ENCODE results near the gene RTN4IP1.

The RTN4IP1 gene, protein sequence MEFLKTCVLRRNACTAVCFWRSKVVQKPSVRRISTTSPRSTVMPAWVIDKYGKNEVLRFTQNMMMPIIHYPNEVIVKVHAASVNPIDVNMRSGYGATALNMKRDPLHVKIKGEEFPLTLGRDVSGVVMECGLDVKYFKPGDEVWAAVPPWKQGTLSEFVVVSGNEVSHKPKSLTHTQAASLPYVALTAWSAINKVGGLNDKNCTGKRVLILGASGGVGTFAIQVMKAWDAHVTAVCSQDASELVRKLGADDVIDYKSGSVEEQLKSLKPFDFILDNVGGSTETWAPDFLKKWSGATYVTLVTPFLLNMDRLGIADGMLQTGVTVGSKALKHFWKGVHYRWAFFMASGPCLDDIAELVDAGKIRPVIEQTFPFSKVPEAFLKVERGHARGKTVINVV

DNA sequence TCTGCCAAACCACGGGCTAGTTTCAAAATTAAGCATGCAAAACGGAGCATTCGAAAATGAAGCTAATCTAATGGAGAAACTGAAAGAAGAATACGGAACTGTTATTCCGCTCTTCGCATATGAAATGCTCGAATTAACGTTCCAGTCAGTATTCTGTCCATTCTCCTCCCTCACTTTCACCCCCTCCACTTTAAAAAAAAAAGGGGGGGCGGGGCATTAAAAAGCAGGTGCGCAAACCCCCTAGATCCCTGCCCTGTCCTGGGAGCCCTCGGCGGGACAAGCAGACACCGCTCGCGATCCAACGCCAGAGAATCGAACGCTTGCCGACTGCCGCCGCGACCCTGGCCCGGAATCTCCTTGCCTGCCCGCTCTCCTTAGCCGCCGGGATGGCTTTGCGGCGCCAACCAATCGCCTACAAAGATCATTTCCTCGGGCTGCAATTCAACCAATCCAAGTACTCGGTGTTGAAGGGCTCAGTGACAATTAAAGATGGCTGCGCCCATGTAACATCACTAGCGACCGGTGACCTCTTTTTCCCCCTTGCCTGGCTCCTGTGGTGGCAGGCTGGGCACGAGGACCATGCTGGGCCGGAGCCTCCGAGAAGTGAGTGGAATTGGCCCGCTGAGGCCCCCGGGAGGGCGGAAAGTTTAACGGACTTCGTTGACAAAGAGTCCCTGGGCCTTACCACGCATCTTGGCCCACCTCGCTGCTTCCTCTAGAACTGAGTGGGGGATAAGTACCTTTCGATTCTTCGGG, at the start of gene RTN4IP1, which contains the start of gene QRSL1:
RTN4IP1 (minus strand) TSS at position 396 of the 756 bp plus-strand sequence. CDS start 477 bp downstream, outside the sequence.
QRSL1 (plus strand) TSS at position 476 of the 756 bp plus-strand sequence; CDS start at position 580, 104 bp downstream.
- Histone ChIP-seq H3K36me3 (replicated peaks) (no peaks in the 10 kb centered on the region), H3K4me3 (peak within 1 kb of the TSS; percentile 82), H3K9me3 (no peaks in the 10 kb centered on the region), H3K4me1 (peaks cover 7% of the 10 kb centered on the region), H3K27me3 (ENCODE audit: low read depth) (no peaks in the 10 kb centered on the region)
- in situ Hi-C loops (cut with MboI; ENCODE audit: low sequenced_read_pairs): no loop called here
- peak; percentile 89 to 90 for DNase-seq (ENCODE audit: low spot score in 2 of 2)

DNA sequence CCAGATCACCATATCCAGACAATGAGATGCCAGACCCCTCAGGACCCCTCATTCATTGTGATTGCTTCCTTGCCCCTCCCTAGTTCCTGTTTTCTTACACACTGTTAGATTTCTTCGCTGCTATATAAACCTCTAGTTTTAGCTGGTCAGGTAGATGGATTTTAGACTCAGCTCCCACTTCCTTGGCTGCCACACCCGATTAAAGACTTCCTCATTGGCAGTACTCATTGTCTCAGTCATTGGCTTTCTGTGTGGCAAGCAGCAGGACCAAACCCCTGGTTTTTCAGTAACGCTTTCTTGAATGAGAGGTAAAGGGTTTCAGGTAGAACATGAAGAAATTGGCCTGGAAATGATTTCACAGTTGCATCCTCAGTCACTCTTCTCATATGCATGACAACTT, 48.0 kb upstream of the RTN4IP1 start:
- Histone ChIP-seq H3K36me3 (replicated peaks) (no peaks in the 10 kb centered on the region), H3K9me3 (no peaks in the 10 kb centered on the region), H3K27me3 (ENCODE audit: low read depth) (0 out of 2 replicates have a peak, but pooled peaks cover 3% of the 10 kb centered on the region), H3K4me3 (no peak overlapping the region), H3K4me1 (peaks cover 5% of the 10 kb centered on the region)
- in situ Hi-C loops (cut with MboI; ENCODE audit: low sequenced_read_pairs): no loop called here
- no peak for DNase-seq (ENCODE audit: low spot score in 2 of 2)

DNA sequence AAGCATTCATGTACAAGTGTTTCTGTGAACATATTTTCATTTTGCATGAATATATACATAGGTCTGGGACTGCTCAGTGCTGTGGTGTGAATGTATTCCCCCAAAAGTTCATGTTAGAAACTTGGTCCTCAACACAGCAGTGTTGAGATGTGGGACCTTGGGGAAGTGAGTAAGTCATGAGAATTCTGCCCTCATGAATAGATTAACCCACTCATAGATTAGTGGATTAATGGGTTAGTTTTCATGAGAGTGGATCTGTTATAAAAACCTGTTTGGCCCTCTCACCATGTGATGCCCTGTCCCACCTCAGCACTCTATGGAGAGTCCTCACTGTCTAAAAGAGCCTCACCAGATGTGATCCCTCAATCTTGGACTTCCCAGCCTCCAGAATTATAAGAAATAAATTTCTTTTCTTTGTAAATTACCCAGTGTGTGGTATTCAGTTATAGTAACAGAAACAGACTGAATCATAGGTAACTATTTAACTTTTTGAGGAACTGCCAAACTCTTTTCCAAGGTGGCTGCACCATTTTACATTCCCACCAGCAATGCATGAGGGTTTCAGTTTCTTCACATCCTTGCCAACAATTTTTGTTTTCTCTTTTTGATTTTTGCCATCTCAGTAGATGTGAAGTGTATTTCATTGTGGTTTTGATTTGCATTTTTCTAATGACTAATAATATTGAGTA, 45.4 kb upstream of the RTN4IP1 start:
- Histone ChIP-seq H3K36me3 (replicated peaks) (no peaks in the 10 kb centered on the region), H3K27me3 (ENCODE audit: low read depth) (no peaks in the 10 kb centered on the region), H3K4me1 (peaks cover 13% of the 10 kb centered on the region), H3K9me3 (no peaks in the 10 kb centered on the region), H3K4me3 (no peak overlapping the region)
- in situ Hi-C loops (cut with MboI; ENCODE audit: low sequenced_read_pairs): no loop called here
- DNase-seq (ENCODE audit: low spot score in 2 of 2): no peak

DNA sequence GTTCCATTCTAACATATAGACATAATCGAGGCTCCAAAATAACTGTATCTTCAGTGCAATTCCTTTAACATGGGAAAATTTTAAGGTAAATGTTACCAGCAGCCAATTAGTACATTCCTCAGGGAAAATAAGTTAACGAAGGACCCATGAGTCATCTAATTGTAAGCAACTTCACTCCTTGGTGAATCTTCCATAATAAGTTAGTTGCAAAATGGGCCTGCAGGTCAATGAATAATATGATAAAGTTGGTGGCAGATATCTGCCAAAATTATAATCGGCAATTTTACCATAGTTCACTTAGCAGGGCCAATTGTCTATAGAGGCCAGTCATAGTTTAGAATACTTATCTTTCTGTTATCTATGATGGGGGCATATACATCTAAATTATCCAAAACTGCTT, 42.4 kb upstream of the RTN4IP1 start:
- H3K36me3 ChIP-seq (replicated peaks): no peaks in the 10 kb centered on the region; the same call in 1 of the 2 replicates
- no peak overlapping the region for H3K4me3 ChIP-seq
- in situ Hi-C loops (cut with MboI; ENCODE audit: low sequenced_read_pairs): no loop called here
- no peak for DNase-seq (ENCODE audit: low spot score in 2 of 2)
- H3K4me1 ChIP-seq: peaks cover 13% of the 10 kb centered on the region
- H3K27me3 ChIP-seq (ENCODE audit: low read depth): no peaks in the 10 kb centered on the region
- no peaks in the 10 kb centered on the region for H3K9me3 ChIP-seq

DNA sequence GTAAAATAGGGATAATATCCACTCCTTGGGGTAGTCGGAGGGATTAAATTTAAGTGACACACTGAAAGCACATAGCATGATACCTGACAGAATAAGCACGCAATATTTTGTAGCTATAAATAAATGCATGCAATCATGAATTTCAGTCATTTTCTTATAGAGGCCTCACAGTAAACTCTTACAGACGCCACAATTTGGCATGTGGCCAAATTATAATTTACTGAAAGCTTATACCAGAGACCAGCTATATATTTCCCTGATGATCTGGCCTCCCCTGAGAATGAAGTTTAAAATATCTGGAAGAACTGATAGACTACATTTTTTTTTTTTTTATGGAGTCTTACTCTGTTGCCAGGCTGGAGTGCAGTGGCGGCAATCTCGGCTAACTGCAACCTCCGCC, 40.9 kb upstream of the RTN4IP1 start:
- no peak overlapping the region for H3K4me3 ChIP-seq
- in situ Hi-C loops (cut with MboI; ENCODE audit: low sequenced_read_pairs): no loop called here
- no peaks in the 10 kb centered on the region for H3K9me3 ChIP-seq
- H3K4me1 ChIP-seq: peaks cover 13% of the 10 kb centered on the region
- no peaks in the 10 kb centered on the region for H3K27me3 ChIP-seq (ENCODE audit: low read depth)
- H3K36me3 ChIP-seq (replicated peaks): peaks cover 8% of the 10 kb centered on the region
- no peak for DNase-seq (ENCODE audit: low spot score in 2 of 2)

DNA sequence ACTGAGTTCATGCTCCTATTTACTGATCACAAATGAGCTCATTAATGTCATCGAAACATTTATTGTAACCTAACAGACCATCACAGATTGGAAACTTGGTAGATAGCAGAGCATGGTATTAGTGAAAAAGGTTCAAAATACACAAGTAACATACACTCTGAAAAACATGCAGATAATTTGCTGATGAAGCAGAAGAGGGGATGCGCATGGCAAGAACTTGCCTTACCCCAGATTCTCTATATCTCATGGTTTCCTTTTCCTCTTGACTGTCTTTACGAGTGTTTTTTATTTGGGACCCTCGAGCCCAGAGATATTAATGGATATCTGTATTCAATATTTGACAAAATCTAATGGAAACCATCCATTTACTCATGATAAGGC, 37.7 kb upstream of the RTN4IP1 start:
- H3K4me1 ChIP-seq: peaks cover 5% of the 10 kb centered on the region
- H3K36me3 ChIP-seq (replicated peaks): peaks cover 25% of the 10 kb centered on the region
- DNase-seq (ENCODE audit: low spot score in 2 of 2): no peak
- H3K27me3 ChIP-seq (ENCODE audit: low read depth): no peaks in the 10 kb centered on the region
- H3K9me3 ChIP-seq: no peaks in the 10 kb centered on the region
- no peak overlapping the region for H3K4me3 ChIP-seq
- in situ Hi-C loops (cut with MboI; ENCODE audit: low sequenced_read_pairs): no loop called here

DNA sequence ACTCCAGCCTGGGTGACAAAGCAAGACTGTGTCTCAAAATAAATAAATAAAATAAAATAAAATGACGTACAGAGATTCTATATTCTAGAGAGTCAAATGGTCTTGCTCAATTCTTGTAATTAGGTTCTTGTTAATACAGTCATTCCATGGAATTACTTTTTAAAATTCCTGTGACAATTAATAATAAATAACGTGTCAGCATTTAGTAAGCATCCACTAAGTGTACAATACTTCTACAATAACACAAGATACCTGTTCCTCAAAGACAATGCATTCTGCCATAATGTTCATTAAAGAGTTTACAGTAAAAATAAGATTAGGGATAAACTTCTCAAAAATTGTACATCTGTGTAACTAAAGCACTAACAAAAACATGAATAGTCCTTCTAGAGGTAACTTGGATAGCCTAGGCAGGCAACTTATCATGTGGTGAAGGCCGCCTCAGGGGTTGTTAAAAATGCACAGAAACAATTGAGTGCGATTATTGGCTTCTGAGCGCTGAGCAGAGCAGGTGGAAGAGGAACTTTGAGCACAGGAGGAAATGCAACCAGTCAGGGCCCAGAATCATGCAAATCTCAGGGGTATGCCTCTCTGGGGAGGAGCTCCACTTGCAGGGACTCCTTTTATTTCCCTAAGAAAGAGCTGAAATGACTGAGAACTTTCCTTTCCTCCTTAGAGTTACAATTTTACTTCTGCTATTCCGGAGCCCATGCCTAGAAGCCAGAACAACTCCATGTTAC, 37.2 kb upstream of the RTN4IP1 start:
- no peaks in the 10 kb centered on the region for H3K9me3 ChIP-seq
- peaks cover 25% of the 10 kb centered on the region for H3K36me3 ChIP-seq (replicated peaks)
- H3K27me3 ChIP-seq (ENCODE audit: low read depth): no peaks in the 10 kb centered on the region
- H3K4me1 ChIP-seq: no peaks in the 10 kb centered on the region
- in situ Hi-C loops (cut with MboI; ENCODE audit: low sequenced_read_pairs): no loop called here
- DNase-seq (ENCODE audit: low spot score in 2 of 2): no peak
- no peak overlapping the region for H3K4me3 ChIP-seq

DNA sequence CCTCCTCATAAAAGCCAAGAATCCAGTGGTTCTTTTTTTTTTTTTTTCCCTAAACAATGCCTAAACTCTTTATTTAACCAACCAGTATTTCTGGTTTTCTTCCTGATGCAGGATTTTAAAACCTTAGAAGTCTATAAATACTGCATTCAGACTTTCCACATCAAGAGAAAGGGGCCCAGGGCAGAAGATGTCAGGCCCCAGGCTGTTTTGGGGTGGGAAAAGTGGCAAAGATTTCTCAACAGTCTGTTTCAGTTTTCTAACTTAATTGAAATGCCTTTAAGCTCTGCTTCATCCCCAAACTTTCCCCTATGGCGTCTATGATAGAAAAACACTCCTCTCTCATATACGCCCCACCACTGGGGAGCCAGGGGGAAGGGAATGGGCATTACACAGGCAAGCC, 33.2 kb upstream of the RTN4IP1 start:
- Histone ChIP-seq H3K4me1 (no peaks in the 10 kb centered on the region), H3K27me3 (ENCODE audit: low read depth) (no peaks in the 10 kb centered on the region), H3K4me3 (no peak overlapping the region), H3K36me3 (replicated peaks) (peaks cover 46% of the 10 kb centered on the region), H3K9me3 (peaks cover 7% of the 10 kb centered on the region)
- DNase-seq (ENCODE audit: low spot score in 2 of 2): no peak
- in situ Hi-C loops (cut with MboI; ENCODE audit: low sequenced_read_pairs): no loop called here

DNA sequence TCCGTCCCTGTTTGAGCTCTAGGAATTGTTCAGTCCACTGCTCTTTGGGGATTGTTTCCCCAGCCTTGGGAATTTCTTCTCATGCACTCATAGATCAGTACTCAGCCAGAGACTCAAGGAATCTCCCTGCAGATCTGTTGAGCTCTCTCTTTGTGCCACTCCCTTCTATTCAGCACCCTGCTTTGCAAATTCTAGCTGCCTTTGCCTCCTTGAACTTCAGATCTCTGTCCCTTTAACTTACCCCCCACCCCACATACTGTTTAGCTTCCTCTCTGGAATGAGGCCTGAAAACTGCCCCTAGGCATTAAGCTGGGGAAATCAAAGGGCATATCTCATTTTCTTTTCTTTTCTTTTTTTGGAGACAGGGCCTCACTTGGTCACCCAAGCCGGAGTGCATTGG, 30.6 kb upstream of the RTN4IP1 start:
- DNase-seq (ENCODE audit: low spot score in 2 of 2): no peak
- peaks cover 7% of the 10 kb centered on the region for H3K9me3 ChIP-seq
- peaks cover 58% of the 10 kb centered on the region for H3K36me3 ChIP-seq (replicated peaks)
- in situ Hi-C loops (cut with MboI; ENCODE audit: low sequenced_read_pairs): no loop called here
- no peaks in the 10 kb centered on the region for H3K27me3 ChIP-seq (ENCODE audit: low read depth)
- H3K4me3 ChIP-seq: no peak overlapping the region
- no peaks in the 10 kb centered on the region for H3K4me1 ChIP-seq

DNA sequence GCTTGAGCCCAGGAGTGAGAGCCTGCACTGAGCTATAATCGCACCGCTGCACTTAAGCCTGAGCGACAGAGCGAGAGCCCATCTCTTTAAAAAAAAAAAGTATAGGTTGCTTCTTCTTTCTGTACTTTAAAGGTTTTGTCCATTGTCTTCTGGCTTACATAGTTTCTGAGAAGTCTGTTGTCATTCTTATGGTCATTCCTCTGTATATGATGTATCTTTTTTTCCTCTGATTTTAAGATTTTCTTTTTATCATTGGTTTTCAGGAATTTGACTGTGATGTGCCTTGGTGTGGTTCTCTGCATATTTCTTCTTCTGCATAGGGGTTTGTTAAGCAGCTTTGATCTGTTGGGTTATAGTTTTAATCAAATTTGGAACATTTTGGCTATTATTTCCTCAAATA, 29.2 kb upstream of the RTN4IP1 start:
- peaks cover 52% of the 10 kb centered on the region for H3K36me3 ChIP-seq (replicated peaks)
- peaks cover 7% of the 10 kb centered on the region for H3K9me3 ChIP-seq
- H3K27me3 ChIP-seq (ENCODE audit: low read depth): no peaks in the 10 kb centered on the region
- H3K4me3 ChIP-seq: no peak overlapping the region
- in situ Hi-C loops (cut with MboI; ENCODE audit: low sequenced_read_pairs): no loop called here
- no peak for DNase-seq (ENCODE audit: low spot score in 2 of 2)
- no peaks in the 10 kb centered on the region for H3K4me1 ChIP-seq

DNA sequence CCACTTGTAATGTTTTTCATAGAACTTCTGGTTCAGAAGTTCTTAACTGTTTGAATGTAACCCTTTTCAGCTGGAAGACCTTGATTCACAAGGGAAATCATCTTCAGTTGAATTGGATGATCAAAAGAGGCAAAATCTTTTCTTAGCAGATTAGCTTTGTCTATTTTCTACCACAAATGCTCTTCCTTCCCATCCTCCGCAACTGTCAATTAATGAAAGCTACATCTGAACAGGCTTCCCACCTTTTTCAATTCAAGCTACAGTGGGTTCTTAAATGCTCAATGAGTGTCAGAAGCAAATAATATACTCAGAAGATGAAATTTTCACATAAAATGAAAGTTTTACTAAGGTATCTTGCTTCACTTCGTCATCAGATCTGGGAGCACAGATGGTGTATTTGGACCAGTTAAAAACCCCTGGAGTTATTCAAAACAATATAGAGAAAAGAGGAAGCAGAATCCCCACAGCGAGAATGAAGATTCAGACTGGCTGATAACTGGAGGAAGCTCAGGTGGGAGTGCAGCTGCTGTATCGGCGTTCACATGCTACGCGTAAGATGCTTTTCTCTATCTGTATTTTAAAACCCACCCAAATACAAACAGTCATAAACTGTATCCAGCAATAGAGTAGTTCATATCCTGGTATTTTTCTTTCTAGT, 19.5 kb upstream of the RTN4IP1 start:
- in situ Hi-C loops (cut with MboI; ENCODE audit: low sequenced_read_pairs): no loop called here
- no peaks in the 10 kb centered on the region for H3K4me1 ChIP-seq
- peaks cover 38% of the 10 kb centered on the region for H3K36me3 ChIP-seq (replicated peaks)
- H3K27me3 ChIP-seq (ENCODE audit: low read depth): no peaks in the 10 kb centered on the region
- no peak for DNase-seq (ENCODE audit: low spot score in 2 of 2)
- no peaks in the 10 kb centered on the region for H3K9me3 ChIP-seq
- H3K4me3 ChIP-seq: no peak overlapping the region

DNA sequence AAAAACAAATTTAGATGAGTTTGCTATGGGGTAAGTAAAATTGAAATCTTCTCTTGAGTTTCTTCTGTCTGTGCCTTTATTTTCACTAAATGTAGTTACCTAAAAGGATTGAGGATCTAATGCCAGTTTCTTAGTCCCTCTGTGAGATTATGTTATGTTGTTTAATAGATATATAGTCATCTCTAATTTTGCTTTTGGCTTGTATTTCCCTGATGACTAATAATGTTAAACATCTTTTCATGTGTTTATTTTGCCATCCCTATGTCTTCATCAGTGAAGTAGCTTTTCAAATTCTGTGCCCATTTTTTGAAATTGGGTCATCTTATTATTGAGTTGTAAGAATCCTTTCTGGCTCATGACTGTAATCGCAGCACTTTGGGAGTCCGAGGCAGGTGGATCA, 13.8 kb upstream of the RTN4IP1 start:
- Histone ChIP-seq H3K4me1 (no peaks in the 10 kb centered on the region), H3K9me3 (no peaks in the 10 kb centered on the region), H3K4me3 (no peak overlapping the region), H3K36me3 (replicated peaks) (peaks cover 21% of the 10 kb centered on the region), H3K27me3 (ENCODE audit: low read depth) (no peaks in the 10 kb centered on the region)
- no peak for DNase-seq (ENCODE audit: low spot score in 2 of 2)
- in situ Hi-C loops (cut with MboI; ENCODE audit: low sequenced_read_pairs): no loop called here

DNA sequence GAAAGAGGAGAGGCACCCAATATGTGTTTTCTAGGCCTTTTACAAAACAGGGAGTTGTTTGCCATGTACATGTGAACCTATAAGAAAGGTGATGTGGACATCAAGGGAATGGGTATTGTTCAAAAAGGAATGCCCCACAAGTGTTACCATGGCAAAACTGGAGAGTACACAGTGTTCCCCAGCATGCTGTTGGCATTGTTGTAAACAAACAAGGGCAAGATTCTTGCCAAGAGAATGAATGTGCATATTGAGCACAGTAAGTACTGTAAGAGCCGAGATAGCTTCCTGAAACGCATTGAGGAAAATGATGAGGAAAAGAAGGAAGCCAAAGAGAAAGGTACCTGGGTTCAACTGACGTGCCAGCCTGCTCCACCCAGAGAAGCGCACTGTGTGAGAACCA, 13.2 kb upstream of the RTN4IP1 start:
- Histone ChIP-seq H3K4me1 (no peaks in the 10 kb centered on the region), H3K27me3 (ENCODE audit: low read depth) (no peaks in the 10 kb centered on the region), H3K4me3 (no peak overlapping the region), H3K36me3 (replicated peaks) (peaks cover 21% of the 10 kb centered on the region), H3K9me3 (no peaks in the 10 kb centered on the region)
- in situ Hi-C loops (cut with MboI; ENCODE audit: low sequenced_read_pairs): no loop called here
- no peak for DNase-seq (ENCODE audit: low spot score in 2 of 2)

Measured in HAP-1 (cell line).